OCI-LY7 (cell line): ENCODE results near the gene SLC25A21.

Experiments used
- EZH2phosphoT487 ChIP-seq: fragments of 200-600 bp; sonication (generic); IDR thresholded peaks from 2 replicates; pipeline ENCODE4 v1.6.1; 2018; ENCODE audit warnings: low read depth, borderline replicate concordance, mild to moderate bottlenecking, mixed run types, antibody characterized with exemption, low read length, moderate library complexity, mixed read lengths
- TF ChIP-seq, protein P1 (sequence below): fragments of 200-600 bp; sonication (generic); conservative IDR thresholded peaks from 2 replicates; pipeline ENCODE4 v1.5.1; 2014; ENCODE audit warnings: mild to moderate bottlenecking, antibody characterized with exemption, low read length, moderate library complexity, mixed read lengths

DNA sequence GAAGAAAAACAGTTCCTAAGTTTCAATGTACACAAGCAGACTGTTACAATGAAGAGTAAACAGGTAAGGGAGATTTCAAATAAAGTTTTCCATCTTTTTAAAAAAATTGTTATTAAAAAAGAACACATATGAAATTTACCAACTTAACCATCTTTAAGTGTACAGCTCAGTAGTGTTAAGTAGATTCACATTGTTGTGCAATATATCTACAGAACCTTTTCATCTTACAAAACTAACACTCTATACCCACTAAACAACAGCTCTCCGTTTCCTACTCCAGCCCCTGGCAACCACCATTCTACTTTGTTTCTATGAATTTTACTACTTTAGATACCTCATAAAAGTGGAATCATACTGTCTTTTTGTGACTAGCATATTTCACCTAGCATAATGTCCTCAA, 139.5 kb downstream of the SLC25A21 start:
- TF ChIP-seq, protein P1, sequence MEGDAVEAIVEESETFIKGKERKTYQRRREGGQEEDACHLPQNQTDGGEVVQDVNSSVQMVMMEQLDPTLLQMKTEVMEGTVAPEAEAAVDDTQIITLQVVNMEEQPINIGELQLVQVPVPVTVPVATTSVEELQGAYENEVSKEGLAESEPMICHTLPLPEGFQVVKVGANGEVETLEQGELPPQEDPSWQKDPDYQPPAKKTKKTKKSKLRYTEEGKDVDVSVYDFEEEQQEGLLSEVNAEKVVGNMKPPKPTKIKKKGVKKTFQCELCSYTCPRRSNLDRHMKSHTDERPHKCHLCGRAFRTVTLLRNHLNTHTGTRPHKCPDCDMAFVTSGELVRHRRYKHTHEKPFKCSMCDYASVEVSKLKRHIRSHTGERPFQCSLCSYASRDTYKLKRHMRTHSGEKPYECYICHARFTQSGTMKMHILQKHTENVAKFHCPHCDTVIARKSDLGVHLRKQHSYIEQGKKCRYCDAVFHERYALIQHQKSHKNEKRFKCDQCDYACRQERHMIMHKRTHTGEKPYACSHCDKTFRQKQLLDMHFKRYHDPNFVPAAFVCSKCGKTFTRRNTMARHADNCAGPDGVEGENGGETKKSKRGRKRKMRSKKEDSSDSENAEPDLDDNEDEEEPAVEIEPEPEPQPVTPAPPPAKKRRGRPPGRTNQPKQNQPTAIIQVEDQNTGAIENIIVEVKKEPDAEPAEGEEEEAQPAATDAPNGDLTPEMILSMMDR: no peak
- TF ChIP-seq EZH2phosphoT487: no peak
